ENCODE data around the gene IHH.

The IHH gene

DNA sequence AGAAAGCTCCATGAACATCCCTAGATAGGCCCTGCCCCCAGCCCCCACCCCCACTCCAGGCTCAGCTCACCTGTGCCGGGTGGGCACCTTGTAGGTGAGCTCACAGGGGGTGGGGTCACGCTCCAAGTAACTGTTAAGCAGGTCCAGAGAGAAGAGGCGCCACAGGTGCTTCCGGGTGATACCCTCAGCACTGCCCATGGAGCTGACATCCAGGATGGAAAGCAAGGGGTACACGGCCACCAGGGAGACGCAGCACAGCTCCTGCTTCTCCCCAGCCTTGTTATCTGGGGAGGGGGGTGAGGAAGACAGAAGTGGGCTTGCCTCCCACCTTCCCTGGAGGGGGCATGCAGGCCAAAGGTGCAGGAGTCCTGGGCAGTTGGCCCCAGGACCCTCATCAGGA is 41.3 kb downstream of the IHH start:
- DNase-seq (ENCODE audit: low read depth in 2 of 2): no peak

DNA sequence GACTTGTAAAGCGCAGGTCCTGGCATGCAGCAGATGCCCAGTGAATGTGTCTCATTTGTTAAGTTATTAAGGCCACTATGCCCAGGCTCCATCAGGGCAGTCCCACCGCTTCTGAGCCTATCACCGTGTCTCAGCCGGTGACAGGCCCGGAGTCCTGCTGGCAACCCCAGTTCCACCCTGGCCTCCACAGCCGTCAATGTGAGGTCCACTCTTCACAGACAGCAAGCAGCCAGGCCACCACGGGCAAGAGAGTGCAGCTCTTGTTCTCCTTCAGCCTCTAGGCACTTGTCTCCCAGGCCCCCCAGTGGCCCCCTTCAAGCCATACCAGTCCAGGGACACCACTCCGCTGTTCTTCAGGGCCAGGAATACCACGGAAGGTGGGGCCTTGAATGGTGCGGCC is 42.0 kb downstream of the IHH start:
- DNase-seq (ENCODE audit: low read depth in 2 of 2): no peak

GRCh38 chr2:219018286-219018685 is 42.4 kb downstream of the IHH start:
- DNase-seq (ENCODE audit: low read depth in 2 of 2): no peak

GRCh38 chr2:219017201-219017931 is 43.4 kb downstream of the IHH start:
- no peak for DNase-seq (ENCODE audit: low read depth in 2 of 2)

- DNase-seq (ENCODE audit: low read depth in 2 of 2): no peak
Observed at GRCh38 chr2:219016721-219017120, 44.0 kb downstream of the IHH start.

GRCh38 chr2:219010873-219011272 is 49.8 kb downstream of the IHH start:
- no peak for DNase-seq (ENCODE audit: low read depth in 2 of 2)

GRCh38 chr2:219010162-219010756 is 50.5 kb downstream of the IHH start:
- no peak for DNase-seq (ENCODE audit: low read depth in 2 of 2)

DNA sequence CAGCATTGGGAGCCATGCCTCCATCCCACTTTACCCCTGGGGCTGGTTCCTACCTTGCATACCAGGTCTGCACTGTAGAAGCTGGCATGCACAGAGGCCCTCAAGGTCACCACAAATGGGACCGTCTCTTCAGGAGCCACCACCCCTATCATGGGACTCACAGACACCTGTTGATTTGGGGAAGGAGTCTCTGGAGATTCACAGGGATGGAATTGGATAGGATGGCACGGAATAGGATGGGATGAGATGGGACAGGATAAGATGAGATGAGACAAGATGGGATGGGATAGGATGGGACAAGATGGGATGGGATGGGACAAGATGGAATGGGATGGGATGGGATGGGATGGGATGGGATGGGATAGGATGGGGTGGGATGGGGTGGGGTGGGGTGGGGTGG is 51.4 kb downstream of the IHH start:
- DNase-seq (ENCODE audit: low read depth in 2 of 2): no peak
